ES-I3 (cell line): Measurements from ENCODE around the gene XPO1.
A peak's percentile ranks its signal among the peaks of the same experiment; 100 is the strongest.
"Not testable (repeated sequence)": the region's sequence is repeated elsewhere in the genome, so short reads cannot be mapped to it uniquely, and the experiment has no call there.

ENCODE experiments used
- H3K36me3 ChIP-seq: 2 replicates; pipeline ENCODE4 v1.6.1; 2013; ENCODE audit warnings: mild to moderate bottlenecking, low read length, control low read depth, moderate library complexity; ENCODE audit not compliant: insufficient read depth
- H3K4me1 ChIP-seq: 2 replicates; pipeline ENCODE4 v1.6.1; 2013; ENCODE audit warnings: mild to moderate bottlenecking, control low read depth, low read length; ENCODE audit not compliant: insufficient read depth
- H3K9ac ChIP-seq: 2 replicates; pipeline ENCODE4 v1.6.1; 2013; ENCODE audit warnings: low read depth, mild to moderate bottlenecking, low read length, moderate library complexity
- H3K9me3 ChIP-seq: 2 replicates; pipeline ENCODE4 v1.6.1; 2013; ENCODE audit warnings: mild to moderate bottlenecking, low read length, moderate library complexity; ENCODE audit not compliant: control insufficient read depth, insufficient read depth

Gene XPO1

GRCh38 chr2:61538200-61538919 lies at the start of gene XPO1:
TSS of gene XPO1 (minus strand) at chr2:61538356. CDS start at chr2:61533897, 4,459 bp downstream.
- Histone ChIP-seq H3K9ac (peak within 1 kb of the TSS; percentile 100), H3K36me3 (no peaks in the 10 kb centered on the region), H3K9me3 (no peaks in the 10 kb centered on the region), H3K4me1 (no peaks in the 10 kb centered on the region)

GRCh38 chr2:61586928-61587327 lies 48.8 kb upstream of the XPO1 start:
- peaks cover 17% of the 10 kb centered on the region for H3K4me1 ChIP-seq
- H3K36me3 ChIP-seq, H3K9ac ChIP-seq, H3K9me3 ChIP-seq: not testable (repeated sequence)

GRCh38 chr2:61585383-61585782 lies 47.2 kb upstream of the XPO1 start:
- Histone ChIP-seq H3K9ac (no peak overlapping the region), H3K4me1 (peaks cover 23% of the 10 kb centered on the region), H3K36me3 (no peaks in the 10 kb centered on the region), H3K9me3 (no peaks in the 10 kb centered on the region)

- not testable (repeated sequence) for H3K9ac ChIP-seq, H3K36me3 ChIP-seq, H3K9me3 ChIP-seq
- H3K4me1 ChIP-seq = peaks cover 23% of the 10 kb centered on the region
These were observed 46.2 kb upstream of the XPO1 start for GRCh38 chr2:61584368-61584767.

GRCh38 chr2:61582165-61582564 lies 44.0 kb upstream of the XPO1 start:
- Histone ChIP-seq H3K36me3 (no peaks in the 10 kb centered on the region), H3K4me1 (peaks cover 23% of the 10 kb centered on the region), H3K9ac (peak overlapping the region; percentile 3; the same call in 1 of the 2 replicates), H3K9me3 (no peaks in the 10 kb centered on the region)

GRCh38 chr2:61581716-61582115 lies 43.6 kb upstream of the XPO1 start:
- Histone ChIP-seq H3K9ac (peak overlapping the region; percentile 5; the same call in 1 of the 2 replicates), H3K36me3 (no peaks in the 10 kb centered on the region), H3K9me3 (no peaks in the 10 kb centered on the region), H3K4me1 (peaks cover 23% of the 10 kb centered on the region)

GRCh38 chr2:61575447-61575859 lies 37.3 kb upstream of the XPO1 start:
- Histone ChIP-seq H3K9ac (no peak overlapping the region), H3K9me3 (no peaks in the 10 kb centered on the region), H3K36me3 (no peaks in the 10 kb centered on the region), H3K4me1 (peaks cover 10% of the 10 kb centered on the region)

- no peaks in the 10 kb centered on the region for H3K4me1 ChIP-seq
- no peaks in the 10 kb centered on the region for H3K36me3 ChIP-seq
- H3K9me3 ChIP-seq = no peaks in the 10 kb centered on the region
These were observed 28.4 kb upstream of the XPO1 start for GRCh38 chr2:61566566-61566965.

GRCh38 chr2:61562615-61563014 lies 24.5 kb upstream of the XPO1 start:
- H3K9me3 ChIP-seq = no peaks in the 10 kb centered on the region
- H3K4me1 ChIP-seq = no peaks in the 10 kb centered on the region
- H3K36me3 ChIP-seq = no peaks in the 10 kb centered on the region
- H3K9ac ChIP-seq = no peak overlapping the region

More at GRCh38 chr2:61566566-61566965, 28.4 kb upstream of the XPO1 start:
- no peak overlapping the region for H3K9ac ChIP-seq

GRCh38 chr2:61558160-61558559 lies 20.0 kb upstream of the XPO1 start:
- H3K9ac ChIP-seq = no peak overlapping the region
- no peaks in the 10 kb centered on the region for H3K4me1 ChIP-seq
- no peaks in the 10 kb centered on the region for H3K36me3 ChIP-seq
- no peaks in the 10 kb centered on the region for H3K9me3 ChIP-seq

GRCh38 chr2:61557381-61557780 lies 19.2 kb upstream of the XPO1 start:
- Histone ChIP-seq H3K9ac (no peak overlapping the region), H3K4me1 (no peaks in the 10 kb centered on the region), H3K36me3 (no peaks in the 10 kb centered on the region), H3K9me3 (no peaks in the 10 kb centered on the region)

- Histone ChIP-seq H3K4me1 (peaks cover 16% of the 10 kb centered on the region), H3K36me3 (no peaks in the 10 kb centered on the region), H3K9ac (no peak overlapping the region), H3K9me3 (no peaks in the 10 kb centered on the region)
These were observed 16.4 kb upstream of the XPO1 start for GRCh38 chr2:61554604-61555003.

- Histone ChIP-seq H3K36me3 (no peaks in the 10 kb centered on the region), H3K4me1 (peaks cover 16% of the 10 kb centered on the region), H3K9ac (no peak overlapping the region), H3K9me3 (no peaks in the 10 kb centered on the region)
These were observed 12.4 kb upstream of the XPO1 start for GRCh38 chr2:61550375-61551209.

GRCh38 chr2:61549546-61549945 lies 11.4 kb upstream of the XPO1 start:
- Histone ChIP-seq H3K9ac (no peak overlapping the region), H3K4me1 (peaks cover 16% of the 10 kb centered on the region)

GRCh38 chr2:61543062-61543461 lies 4.9 kb upstream of the XPO1 start:
- no peaks in the 10 kb centered on the region for H3K4me1 ChIP-seq
- H3K9ac ChIP-seq = no peak overlapping the region
- no peaks in the 10 kb centered on the region for H3K9me3 ChIP-seq
- no peaks in the 10 kb centered on the region for H3K36me3 ChIP-seq

More at GRCh38 chr2:61549546-61549945, 11.4 kb upstream of the XPO1 start:
- H3K9me3 ChIP-seq = no peaks in the 10 kb centered on the region
- H3K36me3 ChIP-seq = no peaks in the 10 kb centered on the region
